GM20431 (cell line): Measurements from ENCODE around the gene C1QL2.

Experiments
- in situ Hi-C: fragments of 300-500 bp; cut with MseI, MboI; formaldehyde crosslinking; loops from one replicate; pipeline ENCODE4 v1.15.0; 2020; ENCODE audit warnings: low sequenced_read_pairs; ENCODE audit not compliant: unreplicated experiment

The C1QL2 gene

DNA sequence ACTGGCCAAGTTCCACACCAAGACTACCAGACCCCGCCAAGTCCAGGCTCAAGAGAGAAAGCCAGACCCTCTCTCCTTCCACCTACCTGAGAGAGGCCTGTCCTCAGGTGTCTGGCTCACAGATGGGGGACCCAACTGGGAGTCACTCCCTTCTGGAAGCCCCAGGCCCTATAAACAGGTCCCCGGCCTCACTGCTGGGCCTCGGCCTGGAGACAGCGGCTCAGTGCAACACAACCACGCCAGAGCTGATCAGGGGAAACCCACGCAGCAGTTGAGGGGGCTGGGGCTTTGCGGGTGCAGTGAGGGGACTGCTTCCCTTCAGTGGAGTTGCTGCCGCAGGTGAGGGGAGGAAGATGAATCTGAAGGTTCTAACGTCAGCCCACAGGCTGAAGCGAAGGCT lies 22.8 kb upstream of the C1QL2 start:
- in situ Hi-C loops: loop anchor here (25.0 kb wide), 1 partner anchor 294 kb away; no protein-coding TSS in a partner anchor

DNA sequence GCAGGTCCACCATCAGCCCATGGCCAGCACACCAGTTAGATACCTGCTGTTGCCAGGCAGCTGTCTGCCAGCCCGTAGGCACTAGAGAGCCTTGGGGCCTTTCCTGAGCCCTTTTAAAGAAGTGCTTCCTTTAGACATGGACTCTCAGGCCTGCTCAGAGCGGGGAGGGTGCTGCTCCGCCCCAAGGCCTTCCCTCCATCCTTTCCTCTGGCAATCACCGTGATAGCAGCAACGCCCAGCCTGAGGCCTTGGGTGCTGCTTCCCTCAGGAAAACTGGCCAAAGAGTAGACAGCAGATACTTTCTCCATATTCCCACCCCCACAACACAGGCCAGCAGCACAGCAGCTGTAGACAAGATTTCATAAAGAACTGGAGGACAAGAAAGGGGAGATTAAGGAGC lies 22.3 kb upstream of the C1QL2 start:
- in situ Hi-C loops: loop anchor here (25.0 kb wide), 1 partner anchor 294 kb away; no protein-coding TSS in a partner anchor

DNA sequence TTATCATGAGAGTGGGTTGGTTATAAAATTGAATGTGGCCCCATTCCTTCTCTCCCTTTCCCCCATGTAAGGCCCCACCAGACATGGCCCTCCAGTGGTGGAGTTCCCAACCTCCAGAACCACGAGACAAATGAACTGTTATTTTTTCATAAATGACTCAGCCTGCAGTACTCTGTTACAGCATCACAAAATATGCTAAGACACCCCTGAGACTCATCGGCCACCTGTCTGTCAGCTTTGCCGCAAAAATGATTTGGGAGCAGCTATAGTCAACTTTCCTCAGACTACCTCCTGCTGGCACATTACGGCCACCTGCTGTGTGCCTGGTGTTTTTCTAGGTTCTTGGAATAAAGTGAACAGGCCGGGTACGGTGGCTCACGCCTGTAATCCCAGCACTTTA lies 21.4 kb upstream of the C1QL2 start:
- in situ Hi-C loops: loop anchor here (25.0 kb wide), 1 partner anchor 293 kb away; no protein-coding TSS in a partner anchor

DNA sequence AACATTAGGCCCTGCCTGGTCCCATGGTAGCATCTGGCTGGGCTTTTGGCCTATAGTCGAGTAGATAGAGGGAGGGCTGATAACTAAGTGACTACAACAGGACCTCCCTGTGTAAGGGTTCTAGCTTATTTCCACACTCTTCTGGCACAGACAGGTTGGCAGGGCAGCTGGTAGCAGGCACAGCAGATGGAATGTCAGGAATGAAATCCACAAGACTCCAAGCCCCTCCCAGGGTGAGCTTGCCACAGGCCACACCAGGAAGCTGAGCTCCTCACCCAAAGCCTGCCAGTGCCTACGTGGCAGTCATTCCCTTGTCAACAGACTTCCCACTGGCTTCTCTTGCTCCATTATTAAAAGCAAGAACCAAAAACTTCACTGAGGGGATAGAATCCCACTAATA lies 20.7 kb upstream of the C1QL2 start:
- in situ Hi-C loops: loop anchor here (25.0 kb wide), 1 partner anchor 292 kb away; no protein-coding TSS in a partner anchor

DNA sequence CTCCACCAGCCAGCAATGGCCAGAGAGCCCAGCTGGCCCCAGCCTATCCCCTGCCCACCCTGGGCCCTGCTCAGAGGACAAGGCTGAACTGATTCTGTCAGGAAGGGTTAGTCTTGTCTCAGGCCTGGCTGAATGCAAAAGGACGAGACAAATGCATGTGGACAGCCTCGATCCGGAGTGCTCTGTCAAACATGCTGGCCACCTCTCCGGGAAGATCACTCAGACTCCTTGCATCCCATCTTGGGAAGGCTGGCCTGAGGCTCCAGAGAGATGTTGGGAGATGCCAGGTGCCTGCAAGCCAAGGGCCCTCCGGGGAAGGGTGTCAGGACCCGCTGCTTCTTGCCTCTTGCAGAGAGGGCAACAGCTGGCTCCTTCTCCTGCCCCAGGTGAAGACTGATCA lies 20.2 kb upstream of the C1QL2 start:
- in situ Hi-C loops: loop anchor here (25.0 kb wide), 1 partner anchor 291 kb away; no protein-coding TSS in a partner anchor

DNA sequence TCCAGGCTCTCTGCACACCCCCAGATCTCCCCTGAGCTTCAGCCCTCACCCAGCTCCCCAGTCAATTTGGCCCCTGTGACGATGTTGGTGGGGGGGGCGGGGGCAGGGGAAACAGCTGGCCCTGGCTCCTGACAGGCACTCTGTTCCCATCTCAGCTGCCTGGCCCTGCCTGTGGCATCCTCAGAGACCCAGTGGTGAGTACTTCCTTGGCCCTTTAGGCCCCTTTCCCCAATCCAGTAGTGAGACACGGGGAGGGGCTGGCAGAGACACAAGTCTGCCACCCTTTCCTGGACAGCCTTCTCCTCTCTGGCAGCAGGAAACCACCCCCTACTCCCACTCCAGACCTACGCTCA lies 19.3 kb upstream of the C1QL2 start:
- in situ Hi-C loops: loop anchor here (25.0 kb wide), 1 partner anchor 291 kb away; no protein-coding TSS in a partner anchor

DNA sequence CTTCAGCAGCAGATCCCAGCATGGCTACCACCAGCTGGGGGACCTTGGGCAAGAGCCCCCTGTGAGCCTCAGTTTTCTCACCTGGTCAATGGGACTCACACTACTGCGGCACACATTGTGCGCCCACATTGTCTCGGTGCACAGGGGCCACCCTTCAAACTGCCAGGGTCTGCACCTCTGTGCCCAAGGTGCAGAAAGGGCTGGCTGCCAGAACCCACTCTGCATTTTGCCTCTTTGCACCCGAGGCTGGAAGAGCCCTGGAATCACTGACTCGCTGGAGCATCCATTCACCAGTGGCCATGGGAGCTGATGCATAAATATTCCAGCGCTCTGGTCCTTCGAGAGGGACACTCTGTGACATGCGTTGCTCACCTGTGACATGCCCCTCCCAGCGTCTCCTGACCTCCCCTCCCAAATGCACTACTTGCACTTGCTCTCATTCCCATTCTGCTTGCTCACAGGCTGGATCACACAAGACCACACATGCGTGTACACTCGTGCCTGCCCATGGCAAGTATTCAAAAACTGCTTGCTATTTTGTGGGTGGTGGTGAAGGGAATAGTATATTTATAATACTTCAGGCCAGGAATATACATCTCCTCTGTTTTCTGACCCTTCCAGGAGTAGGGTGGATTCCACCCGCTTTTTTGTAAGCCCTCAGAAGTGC lies 18.8 kb upstream of the C1QL2 start:
- in situ Hi-C loops: loop anchor here (25.0 kb wide), 1 partner anchor 290 kb away; no protein-coding TSS in a partner anchor

DNA sequence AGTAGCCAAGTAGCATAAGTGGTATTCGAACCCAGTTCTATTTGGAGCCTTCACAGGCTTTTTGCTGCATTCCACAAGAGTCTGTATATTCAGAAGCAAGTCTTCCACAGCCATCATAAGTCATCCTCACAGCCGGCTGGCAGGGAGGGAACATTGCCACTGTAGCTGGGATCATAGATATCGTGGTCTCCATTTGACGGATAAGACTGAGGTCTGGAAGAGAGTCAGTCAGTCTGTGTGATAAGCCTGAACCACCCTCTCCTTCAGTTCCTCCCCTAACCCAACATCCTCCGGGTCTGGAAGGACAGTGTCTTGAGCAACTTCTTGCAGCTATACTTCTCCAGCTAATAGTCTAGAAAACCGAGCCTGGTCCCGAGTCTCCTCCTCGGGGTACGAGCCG lies 17.0 kb upstream of the C1QL2 start:
- in situ Hi-C loops: loop anchor here (25.0 kb wide), 1 partner anchor 288 kb away; no protein-coding TSS in a partner anchor

DNA sequence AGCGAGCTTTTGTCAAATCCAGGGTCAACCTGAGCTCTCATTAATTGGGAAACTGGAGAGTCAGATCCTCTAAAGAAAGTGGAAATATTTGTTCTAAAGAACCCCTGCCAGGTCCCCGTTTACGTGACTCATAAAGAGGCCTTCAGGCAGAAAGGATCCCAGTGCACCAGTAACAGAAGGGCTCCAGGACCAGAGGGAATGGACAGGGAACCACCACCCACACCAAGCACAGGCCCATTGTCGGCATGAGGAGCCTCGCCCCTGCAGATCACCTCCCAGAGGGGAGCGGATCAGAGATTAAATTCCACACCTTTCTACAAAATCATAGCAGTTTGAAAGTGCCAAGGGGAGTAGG lies 16.4 kb upstream of the C1QL2 start:
- in situ Hi-C loops: loop anchor here (25.0 kb wide), 1 partner anchor 288 kb away; no protein-coding TSS in a partner anchor

DNA sequence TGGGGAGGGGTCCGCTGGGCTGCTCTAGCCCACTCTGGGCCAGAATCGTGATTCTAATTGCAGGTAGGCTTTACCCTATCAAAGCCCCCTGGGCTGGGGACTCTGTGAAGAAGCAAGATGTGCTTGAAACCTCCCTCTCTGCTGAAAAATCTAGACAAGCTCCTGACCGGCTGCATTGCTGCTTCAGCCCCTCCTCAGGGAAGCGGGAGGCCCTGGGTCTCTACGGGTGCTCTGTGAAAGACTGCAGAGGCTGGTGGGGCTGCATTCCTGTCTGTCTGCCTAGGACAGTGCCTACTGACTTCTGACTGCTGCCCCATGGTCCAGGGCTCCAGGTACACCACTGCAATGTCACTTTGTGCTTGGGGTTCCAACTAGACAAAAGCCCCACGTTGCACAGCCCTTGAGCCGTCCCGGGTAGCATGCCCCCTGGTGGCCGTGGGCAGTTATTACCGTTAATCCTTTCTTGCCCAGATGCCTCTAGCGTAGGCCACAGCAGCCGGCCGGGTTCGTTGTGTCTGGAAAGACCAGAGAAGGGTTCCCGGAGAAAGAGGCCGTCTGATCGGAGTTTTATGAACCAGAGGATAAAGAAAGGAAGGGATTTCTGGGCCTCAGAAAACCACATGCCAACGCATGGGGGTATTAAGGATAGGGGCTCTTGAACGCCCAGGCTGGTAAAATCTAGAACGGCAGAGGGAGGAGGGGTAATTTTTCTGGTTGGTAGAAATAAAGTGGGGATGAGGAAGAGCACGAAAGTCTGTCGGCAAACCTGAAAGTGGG lies 15.9 kb upstream of the C1QL2 start:
- in situ Hi-C loops: no loop called here

DNA sequence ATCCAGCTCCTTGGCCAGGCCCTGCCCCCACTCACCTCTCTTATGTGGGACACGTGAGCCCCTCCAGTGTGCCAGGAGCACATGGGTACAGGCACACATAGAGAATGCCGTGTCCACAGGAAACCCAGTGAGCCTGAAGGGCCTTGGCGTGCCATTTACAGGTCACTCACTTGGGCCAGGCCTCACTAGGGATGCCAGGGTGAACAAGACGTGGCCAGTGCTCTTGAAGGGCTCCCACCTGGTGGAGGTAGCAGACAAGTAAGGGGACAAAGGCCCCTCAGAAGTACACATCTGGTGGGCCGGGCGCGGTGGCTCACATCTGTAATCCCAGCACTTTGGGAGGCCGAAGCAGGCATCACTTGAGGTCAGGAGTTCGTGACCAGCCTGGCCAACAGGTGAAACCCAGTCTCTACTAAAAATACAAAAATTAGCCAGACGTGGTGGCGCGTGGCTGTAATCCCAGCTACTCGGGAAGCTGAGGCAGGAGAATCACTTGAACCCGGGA lies 15.1 kb upstream of the C1QL2 start:
- in situ Hi-C loops: no loop called here

DNA sequence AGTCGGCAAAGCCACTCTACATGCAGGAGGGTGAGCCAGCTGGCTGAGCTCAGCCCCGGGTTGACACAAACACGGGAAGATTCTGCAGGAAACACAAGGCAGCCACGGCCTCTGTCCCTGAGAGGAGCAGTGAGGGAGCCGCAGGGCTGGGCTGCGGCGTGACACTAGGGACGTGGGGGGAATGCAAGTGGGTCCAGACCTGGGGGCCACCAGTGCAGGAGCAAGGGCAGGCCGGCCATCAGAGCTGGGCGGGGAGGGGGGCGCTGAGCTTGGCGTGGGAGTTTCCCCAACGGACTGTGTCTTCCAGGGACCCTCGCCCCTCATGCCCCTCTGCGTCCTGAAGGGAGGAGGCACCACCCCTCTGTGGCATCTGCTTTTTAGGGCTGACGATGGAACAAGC lies 12.0 kb upstream of the C1QL2 start:
- in situ Hi-C loops: no loop called here

DNA sequence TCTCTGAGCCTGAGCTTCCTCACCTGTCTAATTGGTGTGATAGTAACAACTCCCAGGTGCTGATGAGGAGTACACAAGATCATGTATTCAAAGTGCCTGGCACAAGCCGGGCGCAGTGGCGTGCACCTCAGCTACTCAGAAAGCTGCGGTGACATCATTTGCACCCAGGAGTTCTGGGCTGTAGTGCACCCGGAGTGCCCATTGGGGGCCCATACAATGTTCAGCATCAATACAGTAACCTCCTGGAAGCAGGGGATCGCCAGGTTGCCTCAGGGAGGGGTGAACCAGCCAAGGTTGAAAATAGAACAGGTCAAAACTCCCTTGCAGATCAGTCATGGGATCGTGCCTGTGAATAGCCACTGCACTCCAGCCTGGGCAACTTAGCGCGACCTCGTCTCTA lies 11.2 kb upstream of the C1QL2 start:
- in situ Hi-C loops: no loop called here

DNA sequence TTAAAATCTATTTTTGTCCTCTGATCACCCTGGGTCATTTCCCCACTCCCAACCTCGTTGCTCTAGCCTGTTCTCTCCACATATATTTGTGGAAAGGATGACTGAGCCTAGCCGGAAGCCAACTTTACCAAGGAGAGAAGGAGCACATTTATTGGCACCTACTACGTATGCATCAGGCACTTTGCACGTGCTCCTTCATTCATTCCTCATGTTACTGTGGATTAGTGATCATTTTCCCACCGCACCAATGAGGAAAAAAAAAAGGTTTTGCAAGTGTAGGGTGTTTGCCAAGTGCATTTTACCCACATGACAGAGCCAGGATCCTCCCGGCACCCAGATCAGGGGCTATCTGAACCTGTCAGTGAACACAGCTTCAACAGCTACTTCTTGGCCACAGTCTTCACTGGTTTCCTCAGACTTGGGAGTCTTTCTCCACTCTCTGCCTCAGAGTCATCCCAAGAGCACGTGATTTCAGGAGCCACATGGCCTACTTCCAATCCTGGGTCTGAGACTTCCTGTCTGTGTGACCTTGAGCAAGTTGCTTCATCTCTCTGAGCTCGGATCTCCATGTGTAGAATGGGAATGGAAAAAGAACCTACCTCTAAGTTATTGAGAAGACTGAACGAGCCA lies 1.9 kb upstream of the C1QL2 start:
- in situ Hi-C loops: no loop called here

DNA sequence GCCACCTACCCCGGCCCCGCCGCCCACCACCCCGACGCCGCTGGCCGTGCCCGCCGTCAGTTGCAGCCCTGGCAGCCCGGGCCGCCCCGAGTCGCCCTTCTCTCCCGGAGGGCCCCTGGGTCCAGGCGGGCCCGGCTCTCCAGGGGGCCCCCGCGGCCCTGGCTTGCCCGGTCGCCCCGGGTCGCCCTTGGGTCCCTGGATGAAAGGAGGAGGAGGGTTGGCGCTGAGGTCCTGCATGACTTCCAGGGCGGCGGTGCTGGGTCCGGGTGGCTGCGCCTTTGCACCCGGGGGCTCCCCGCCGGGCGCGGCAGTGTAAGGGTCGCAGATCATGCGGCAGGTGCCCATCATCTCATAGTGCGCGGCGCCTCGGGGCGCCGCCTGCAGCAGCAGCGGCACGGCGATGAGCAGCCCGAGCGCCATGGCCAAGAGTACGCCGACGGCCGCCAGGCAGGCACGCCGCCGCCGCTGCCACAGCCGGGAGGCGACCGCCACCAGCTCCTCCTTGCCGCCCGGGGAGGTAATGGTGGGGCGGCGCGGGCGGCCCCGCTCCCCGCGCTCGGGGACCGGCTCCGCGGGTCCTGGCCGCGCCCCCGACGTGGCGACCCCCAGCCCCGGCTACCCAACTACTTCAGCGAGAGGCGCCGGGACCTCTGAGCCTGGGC lies 570 bp downstream of the C1QL2 start:
- in situ Hi-C loops: no loop called here

DNA sequence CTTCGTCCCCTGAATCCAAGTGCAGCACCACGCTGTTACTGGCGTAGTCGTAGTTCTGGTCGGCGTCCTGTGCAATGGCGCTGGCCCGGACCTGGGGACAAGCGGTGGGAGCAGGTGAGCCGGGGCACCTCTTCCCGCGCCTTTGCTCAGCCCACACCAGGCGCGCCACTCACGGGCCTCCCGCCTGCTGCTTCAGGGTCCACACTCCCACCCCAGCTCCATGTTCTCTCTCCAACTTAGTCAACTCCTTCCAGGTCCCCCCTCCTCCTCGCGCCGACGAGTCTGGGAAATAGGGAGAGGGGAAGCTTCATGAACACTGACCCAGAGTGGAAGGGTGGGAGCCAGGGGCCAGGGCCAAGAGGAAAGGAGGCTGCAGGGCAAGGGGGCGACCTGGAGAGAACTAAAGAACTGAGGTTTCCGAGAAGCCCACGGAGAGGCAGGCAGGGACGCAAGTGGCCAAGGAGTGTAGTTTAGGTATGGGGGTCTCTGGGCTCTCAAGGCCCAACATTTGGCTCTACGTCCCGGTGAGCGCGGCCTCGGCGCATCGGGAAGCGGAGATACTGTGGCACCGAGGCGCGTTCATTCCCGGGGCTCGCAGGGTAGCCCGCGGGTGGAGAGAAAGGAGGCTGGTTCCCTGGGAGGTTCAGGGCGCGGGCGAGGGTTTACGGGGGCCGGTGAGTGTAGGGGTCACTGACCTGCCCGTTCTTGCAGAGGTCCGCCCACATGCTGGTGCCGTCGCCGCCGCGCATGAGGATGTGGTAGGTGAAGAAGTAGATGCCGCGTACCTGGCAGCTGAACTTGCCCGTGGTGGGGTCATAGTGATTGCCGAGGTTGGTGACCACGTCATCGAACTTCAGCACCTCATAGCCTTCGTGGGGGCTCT lies 1.4 kb downstream of the C1QL2 start:
- in situ Hi-C loops: no loop called here

DNA sequence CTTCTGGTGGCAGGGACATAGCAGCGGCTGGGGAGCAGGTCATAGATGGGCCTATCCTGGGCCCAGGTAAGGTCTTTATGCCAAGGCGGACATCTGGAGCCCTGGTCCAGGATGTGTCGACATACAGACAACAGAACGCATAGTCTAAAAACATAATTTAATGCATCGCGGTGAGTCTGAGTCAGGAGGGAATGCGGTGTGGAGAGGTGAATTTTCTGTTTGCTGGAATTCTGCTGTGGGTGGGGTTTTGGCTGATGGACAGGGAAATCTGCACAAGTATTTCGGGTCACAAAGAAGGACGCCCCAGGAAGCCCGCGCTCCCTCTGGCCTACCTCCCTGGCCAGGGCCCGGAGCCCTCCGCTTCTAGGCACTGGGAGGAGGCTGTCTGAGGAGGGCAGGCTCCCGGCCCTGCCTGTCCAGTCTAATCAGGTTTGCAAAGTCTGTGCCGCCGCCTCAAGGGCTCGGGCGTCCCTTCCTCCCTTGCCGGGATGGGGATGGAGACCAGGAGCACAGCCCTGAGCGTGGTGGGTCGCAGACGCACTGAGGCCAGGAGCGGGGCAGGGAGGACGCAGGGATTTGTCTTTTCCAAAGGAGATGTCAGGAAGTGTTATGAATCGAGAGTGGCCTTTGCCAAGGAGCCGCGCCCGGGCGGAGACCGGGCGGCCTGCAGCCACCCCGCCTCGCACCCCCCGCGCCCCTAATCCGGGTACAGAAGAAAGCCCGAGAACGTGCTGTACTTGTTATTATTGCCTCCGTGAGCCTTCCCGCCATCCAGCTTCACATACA lies 2.3 kb downstream of the C1QL2 start:
- in situ Hi-C loops: no loop called here

DNA sequence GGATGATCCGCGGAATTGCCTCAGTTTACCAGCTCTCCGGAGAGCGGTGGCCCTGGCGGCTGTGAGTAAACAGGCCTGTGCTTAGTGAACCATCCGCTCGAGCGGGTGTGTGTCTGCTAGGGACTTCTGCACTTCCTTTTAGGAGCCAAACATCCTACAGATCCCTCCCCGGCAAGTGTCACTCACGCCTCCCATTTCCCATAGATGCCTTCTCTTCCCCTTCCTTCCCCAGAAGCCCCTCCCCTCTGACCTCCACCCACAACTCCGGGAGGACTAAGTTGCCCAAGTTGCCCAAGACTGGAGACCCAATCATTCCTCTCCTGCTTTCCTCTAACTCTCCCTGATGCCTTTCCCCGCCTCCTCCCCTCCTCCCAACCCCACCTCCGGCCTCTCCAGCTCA lies 2.9 kb downstream of the C1QL2 start:
- in situ Hi-C loops: no loop called here

DNA sequence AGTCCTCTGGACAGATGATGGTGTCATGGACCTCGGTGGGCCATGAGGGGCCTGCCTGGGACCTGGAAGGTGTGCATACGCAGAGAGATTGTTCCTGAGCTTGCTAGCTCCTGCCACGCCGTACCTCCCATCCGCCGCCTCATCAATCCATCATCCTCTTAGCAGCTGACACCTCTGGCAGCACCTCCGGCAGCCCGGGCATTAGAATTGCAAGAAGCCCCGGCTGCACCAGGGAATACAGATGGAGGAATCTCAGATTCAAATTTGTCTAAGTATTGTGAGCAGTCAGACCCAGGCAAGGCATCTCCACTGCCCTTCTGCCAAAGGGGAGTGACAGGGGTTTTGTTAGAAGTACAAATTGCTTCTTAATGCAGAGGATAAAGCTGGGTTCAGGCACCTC lies 4.5 kb downstream of the C1QL2 start:
- in situ Hi-C loops: no loop called here
